Activated T-cell treated with anti-CD3 and anti-CD28 coated beads, Interleukin-2, amount 50 U/mL, for 1 hour (primary cell): Measurements from ENCODE around the gene MMP17.

ENCODE experiments used
- DNase-seq: peaks from one replicate; pipeline ENCODE4 v3.0.0-alpha.2; 2020

MMP17 gene

DNA sequence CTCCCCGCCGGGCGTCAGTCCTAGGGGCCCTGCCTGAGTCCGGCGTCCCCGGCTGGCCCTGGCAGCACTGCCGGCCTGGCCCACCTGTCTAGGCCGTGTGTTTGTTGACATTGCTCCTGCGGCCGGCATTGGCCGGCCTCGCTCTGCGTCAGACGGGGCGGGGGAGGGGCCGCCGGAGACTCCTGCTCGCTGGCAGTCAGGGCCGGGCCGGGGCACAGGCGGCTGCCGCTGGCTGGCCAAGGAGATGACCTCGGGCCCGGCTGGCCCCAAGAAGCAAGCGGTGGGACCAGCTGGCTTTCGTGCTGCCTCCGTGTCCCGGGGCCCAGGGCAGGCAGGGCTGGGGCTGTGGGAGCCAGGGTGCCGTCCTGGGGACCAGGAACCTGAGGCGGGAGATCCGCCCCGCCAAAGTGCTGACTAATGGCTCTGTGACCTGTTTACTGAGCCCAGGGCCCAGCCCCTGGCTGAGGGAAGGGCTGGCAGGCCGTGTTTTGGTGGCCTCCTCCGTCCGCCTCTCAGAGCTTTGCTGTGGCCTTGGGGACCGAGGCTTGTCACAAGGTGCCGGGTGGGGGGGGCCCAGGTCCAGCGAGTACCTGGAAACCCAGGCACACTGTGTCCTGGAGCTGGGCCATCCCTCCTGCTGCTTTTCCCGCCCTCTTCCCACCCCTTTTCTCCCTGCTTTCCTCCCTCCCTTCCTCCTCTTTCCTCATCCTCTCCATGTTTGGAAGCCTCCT lies 68.1 kb downstream of the MMP17 start:
- DNase-seq = peak; percentile 74

DNA sequence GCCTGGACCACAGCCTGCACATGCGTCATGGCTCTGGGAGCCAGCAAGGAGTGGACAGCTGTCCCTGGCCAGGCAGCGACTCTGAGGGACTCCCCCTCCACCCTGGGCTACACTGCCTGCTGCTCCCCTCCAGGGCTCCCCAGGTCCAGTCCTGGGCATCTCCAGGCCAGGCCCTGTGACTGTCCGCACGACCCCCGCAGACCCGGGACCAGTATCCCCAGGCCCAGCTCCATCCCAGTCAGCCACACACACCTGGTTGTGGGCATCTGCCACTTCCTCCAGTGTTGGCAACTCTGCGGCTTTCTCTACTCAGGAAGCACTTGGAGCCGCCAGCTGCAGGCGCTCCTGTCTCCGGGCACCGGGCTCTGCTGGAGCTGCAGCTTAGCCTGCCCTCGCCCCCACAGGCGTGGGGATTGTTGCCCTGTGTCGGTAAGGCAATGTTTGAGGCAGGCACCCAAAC lies 68.6 kb downstream of the MMP17 start:
- no peak for DNase-seq

DNA sequence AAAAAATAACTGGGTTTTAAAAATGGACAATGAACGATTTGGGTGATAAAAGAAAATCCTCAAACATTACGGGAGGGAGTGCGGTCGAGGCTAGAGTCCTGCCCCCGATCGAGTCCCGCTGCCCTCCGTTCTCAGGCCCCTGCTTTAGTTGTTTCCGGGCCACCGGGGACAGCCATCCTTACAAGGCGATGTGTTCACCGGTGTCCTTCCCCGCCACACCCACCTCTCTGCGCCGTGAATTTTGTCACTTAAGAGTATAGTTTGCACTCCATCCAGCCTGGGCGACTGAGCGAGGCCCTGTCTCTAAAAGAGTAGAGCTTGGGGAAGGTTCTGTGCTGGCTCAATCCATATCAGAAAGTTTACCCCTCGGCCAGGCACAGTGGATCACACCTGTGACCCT lies 69.1 kb downstream of the MMP17 start:
- no peak for DNase-seq

DNA sequence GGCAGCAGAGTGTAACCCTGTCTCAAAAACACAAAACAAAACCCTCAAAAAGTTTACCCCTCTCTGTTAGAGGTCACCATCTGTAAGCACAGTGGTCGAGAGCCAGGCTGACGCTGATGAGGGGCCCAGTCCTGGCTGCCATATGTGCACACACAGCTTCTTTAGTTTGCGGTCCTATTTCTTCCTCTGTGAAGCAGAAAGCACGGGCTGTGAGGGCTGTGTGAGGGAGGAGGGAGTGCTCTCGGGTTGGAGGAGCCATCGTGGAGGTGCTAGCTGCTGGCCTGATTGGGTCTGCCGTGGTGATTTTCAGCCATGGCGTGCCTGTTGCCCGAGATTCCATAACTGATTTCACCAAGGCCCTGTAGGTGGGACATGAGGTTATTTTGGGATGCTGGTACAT lies 69.7 kb downstream of the MMP17 start:
- DNase-seq = no peak

DNA sequence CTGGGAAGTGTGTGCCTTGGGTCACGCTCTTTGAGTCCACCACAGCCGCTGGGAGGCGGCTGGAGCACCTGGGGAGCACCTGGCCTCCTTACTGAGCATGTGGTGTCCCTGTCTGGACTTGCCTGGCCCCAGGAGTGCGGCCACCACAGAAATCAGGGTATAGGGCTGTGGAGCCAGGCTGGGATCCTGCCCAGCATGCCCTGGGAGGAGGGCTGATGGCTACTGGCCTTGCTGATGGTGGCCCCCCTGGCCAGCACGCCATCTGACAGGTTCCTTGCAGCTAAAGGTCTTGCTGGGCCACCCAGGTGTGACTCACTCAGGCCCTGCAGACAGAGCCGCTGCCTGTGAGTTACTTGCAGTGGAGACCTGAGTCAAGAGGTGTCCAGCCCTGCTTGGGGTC lies 72.2 kb downstream of the MMP17 start:
- DNase-seq = no peak
